Fibroblast of skin of abdomen (primary cell): ENCODE data around the gene NOL7.

ENCODE experiments used
- DNase-seq: peaks from one replicate; pipeline ENCODE4 v3.0.0-alpha.2; 2013

The NOL7 gene

GRCh38 chr6:13597073-13597472 is 18.1 kb upstream of the NOL7 start:
- no peak for DNase-seq

DNA sequence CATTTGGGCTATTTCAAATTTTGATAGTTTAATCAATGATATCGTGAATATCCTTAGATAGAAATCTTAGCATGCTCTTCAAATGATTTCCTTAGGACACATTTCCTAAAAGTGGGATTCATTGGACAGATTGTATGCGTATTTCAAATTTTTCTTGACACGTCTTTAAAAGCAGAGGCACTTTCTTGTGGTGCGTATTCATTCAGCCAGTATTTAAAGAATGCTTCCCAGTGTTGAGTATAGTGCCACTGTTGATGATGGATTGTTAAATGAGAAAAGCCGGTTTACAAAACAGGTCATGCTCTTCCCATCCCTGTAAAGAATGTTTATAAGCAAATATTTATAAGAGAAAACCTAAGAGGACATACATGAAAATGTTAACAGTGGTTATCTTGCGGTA is 15.1 kb upstream of the NOL7 start:
- DNase-seq: peak; percentile 16

- DNase-seq: no peak
Observed at GRCh38 chr6:13604135-13604534, 11.0 kb upstream of the NOL7 start.

DNA sequence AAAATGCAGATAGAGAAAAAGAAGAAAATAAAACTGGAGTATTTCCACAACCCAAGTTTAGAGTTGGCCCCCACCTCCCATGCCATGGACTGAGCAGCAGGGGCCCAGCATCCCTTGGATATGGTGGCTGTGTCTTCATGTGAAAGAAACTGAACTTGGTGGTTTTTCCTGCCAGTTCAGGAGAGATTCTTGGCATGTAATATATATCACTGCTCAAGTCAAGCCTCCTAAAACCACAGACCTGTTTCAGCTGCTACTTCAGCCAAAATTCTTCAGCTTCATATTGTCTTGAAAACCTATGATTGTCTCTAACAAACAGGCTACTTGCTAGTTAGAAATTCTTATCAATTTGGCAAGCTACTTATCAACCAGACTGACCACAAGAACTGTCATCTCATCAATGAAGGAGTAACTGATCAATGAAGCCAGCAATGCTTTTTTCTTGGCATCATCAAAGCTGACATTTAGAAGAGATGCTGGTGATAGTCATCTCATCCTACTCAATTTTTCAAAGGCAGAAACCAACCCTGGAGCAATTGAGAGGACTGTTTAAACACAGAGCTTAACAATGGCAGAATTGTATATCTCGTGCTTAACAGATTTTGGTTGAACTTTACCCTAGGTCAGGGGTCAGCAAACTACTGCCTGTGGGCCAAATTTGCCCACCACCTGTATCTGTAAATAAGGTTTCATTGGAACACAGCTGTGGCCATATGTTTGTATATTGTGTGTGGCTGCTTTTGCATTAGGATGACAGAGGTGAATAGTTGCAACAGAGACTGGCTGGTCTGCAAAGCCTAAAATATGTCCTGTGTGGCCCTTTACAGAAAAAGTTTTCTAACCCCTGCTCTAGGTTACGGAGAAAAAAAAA is 10.4 kb upstream of the NOL7 start:
- no peak for DNase-seq

DNA sequence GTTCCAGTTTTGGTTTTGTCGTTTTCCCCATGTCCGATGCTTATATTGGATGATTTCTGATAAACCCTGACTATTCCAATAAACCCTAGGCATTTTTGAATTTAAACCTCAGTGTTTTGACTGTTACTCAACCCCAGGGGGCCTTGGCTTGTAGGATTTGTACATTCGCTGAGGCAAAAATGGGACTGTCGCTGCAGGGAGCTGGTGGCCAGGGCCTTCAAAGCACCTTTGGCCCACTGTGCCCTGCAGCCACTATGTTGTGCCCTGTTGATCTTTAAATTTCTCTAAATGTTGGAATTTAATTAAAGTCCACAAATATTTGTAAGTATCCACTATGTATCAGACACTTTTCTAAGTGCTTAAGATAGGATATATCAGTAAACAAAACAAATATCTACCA is 9.5 kb upstream of the NOL7 start:
- DNase-seq: no peak

DNA sequence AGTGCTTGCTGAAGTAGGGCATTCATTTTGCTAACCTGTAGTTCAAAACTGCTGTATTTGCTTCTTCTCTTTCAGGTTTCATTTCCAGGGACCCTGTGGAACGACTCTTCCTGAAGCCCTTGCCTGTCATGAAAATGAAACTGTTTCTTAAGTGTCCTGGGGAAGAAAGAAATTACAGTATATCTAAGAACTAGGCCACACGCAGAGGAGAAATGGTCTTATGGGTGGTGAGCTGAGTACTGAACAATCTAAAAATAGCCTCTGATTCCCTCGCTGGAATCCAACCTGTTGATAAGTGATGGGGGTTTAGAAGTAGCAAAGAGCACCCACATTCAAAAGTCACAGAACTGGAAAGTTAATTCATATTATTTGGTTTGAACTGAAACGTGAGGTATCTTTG is 3.4 kb upstream of the NOL7 start:
- no peak for DNase-seq

DNA sequence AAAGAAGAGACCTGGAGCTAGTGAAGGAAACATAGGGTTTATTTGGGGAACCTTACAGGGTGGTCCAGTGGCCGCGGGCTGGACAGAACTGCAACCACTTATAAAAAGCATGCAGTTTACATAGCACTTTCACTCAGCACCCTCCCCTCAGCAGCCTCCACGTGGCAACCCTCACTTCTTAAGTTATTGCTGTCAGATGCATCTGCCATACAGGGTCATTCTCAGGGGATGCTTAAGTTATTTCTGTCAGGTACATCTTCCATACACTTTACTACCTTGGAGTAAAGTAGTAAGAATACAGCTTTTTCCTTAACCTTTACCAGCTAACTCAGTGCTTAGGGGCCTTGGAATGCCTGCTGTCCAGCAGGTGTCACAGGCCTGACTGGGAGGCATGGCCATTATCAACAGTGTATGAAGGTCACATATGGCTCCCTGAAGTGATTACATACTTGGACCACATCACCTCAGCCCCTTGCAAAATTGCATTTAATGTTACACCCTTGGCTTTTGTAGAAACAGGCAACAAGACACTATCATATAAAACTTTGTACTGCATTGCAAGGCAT is 2.0 kb upstream of the NOL7 start:
- no peak for DNase-seq

- peak; percentile 35 for DNase-seq
Observed at GRCh38 chr6:13614126-13614925, 809 bp upstream of the NOL7 start.

DNA sequence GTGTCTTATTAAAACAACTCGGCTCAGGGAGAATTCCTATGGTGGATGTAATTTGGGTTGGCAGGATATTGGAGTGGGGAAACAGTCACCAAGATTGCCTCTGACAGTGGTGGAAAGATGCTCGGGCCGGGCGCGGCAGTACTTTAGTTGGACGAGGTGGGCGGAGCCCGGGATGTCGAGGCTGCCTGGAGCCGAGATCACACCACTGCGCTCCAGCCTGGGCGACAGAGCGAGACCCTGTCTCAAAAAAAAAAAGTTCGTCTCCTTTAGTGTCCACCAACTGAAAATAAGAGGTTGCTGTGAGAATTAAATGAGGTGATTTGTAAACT is 621 bp downstream of the NOL7 start:
- DNase-seq: peak; percentile 25

- no peak for DNase-seq
Observed at GRCh38 chr6:13617066-13617465, 1.9 kb downstream of the NOL7 start.

GRCh38 chr6:13624871-13625288 is 9.7 kb downstream of the NOL7 start:
- DNase-seq: peak; percentile 17

DNA sequence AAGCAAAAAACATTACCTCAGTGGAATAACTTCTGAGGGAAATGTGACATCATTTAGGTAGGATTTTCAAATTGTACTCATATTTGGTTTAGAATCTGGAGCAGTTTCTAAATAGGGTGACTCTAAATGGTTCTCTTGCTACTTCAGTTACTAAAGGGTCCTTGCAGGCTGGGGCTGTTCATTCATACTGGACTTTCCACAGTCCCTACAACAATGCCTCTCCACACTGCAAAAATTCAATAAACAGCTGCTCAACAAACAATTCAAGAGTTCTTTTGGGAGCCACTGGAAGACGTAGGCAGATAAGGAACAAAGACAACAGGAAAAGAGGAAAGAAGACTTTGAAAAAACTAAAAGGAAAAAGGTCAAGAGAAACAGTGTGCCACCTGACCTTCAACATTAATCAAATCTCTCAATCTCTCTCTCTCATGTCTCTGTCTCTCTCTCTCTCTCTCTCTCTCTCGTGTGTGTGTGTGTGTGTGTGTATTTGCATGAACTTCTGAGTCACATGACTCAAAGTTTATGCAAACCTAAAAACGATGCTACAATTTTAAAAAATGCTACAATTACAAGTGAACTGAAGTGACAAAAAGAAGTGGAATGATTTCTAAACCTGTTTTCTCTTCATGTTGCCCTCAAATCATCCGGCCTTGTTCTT is 14.5 kb downstream of the NOL7 start:
- DNase-seq: no peak

GRCh38 chr6:13630499-13630898 is 15.4 kb downstream of the NOL7 start:
- DNase-seq: no peak

- no peak for DNase-seq
Observed at GRCh38 chr6:13633343-13633742, 18.2 kb downstream of the NOL7 start.

DNA sequence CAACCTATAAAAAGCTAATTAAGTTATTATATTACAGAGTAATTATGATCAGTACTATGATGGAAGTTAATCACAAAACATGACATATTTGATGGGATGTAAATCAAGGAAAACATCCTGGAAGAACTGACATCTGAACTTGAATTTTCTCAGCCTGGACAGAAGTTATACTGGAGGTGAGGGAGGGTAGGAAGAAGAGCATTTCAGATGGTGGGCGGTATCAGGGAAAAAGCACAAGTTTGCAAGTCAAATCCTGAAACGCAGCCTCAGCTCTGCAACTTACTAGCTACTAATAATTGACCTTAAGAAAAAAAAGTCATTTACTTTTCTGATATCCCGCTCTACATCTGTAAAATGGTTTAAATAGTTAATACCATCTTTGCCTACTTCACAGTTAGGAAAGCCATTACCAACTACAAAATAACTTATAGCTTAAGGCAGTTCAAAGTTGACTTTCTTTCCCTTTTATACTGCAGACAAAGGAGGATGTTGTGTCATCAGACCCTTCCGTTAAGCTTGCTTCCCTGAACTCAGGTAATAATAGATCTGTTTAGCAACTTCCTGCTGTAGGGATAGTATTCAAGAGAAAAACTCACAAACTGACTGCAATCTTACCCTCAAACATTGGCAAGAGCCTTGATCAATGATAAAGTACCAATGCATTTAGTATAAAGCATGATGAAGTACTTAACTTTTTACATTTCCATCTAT is 21.0 kb downstream of the NOL7 start:
- DNase-seq: no peak

DNA sequence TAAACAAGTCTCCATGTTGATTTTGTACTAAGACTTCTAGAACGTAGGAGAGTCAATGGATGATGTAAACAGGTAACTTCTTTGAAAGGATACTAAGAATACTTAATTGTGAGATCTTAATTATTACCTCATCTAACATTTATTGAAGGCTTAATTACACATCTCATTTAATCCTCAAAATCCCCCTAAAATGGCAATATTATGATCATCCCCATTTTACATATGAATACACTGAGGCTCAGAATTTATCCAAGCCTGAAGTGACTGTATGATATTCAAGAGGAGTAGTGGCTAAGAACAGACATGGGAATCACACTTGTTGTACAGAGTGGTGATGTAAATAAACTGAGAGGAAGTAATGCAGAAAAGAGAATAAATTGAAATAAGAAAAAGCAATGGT is 22.9 kb downstream of the NOL7 start:
- no peak for DNase-seq

DNA sequence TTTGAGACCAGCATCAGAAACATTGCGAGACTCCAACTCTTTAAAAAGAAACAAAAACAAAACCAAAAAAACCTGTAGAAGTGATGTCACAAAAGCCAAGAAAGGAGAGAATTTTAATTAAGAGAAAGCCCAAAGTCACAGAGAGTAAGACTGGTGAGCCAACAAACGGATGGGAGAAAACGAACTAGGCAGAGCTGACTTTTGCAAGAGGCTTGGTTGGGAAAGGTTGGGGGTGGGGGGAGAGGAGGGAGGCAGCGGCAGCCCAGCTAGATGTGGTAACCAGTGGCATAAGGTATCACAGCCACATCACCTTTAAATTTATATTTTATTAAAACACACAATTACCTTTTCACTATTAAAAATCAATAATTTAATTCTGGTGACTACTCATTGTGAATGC is 23.5 kb downstream of the NOL7 start:
- DNase-seq: no peak

DNA sequence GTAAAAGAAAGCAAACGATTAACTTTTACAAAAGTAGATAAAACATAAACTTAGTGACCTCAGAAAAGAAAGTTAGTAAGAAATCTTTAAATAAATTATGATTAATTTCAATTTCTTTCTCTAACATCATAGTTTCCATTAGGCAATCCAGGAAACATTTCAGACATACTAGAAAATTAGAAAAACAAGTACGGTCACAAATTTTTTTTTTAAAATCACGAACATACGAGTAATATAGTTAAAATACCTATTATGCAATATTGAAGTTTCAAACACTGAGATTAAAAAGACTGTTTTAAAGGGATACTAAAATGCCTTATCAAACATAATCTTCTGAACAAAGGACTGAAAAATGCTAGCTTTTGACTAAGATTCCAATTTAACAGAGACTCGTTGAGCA is 26.2 kb downstream of the NOL7 start:
- peak; percentile 5 for DNase-seq

DNA sequence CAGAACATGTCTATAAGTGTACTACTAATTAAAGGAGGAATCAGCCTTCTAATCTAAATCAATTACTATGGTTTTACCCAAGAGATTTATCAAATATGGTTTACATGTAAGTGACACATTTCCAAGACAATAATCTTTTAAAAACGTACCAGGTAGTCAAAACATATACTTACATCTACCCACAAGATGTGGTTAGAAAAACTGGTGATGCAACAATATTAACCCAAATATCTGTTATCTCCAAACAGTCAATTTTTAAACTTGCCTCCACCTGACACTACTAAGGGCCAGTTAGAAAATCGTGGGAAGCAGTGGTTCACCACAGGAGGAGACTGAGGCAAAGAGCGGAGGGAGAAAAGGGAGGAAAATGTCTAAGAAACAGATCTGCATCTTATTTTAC is 28.0 kb downstream of the NOL7 start:
- no peak for DNase-seq

- no peak for DNase-seq
Observed at GRCh38 chr6:13648850-13649249, 33.7 kb downstream of the NOL7 start.

GRCh38 chr6:13649393-13649792 is 34.3 kb downstream of the NOL7 start:
- DNase-seq: no peak

- DNase-seq: no peak
Observed at GRCh38 chr6:13653296-13653695, 38.2 kb downstream of the NOL7 start.

DNA sequence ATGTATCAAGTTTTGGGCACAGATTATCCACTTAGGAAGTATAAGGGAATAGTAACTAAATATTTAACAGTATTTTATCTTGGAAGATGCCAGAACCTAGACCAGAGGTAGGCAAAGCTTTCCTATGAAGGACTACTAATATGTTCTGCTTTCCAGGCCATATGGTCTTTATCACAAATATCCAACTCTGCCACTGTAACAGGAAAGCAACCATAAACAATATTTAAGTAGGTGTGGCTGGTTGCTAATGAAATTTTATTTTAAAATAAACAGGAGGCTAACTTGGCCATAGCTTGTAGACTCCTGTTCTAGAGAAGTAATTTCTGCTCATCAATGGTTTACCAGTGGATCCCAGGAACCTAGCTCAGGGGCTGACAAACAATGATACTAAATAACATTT is 39.4 kb downstream of the NOL7 start:
- DNase-seq: no peak
